NOMO-1 (cell line): Measurements from ENCODE around the gene GPR39.

Source experiments
- DNase-seq, 2 experiments: peaks; one replicate each; lab custom pipeline; 2025; ENCODE audit not compliant: unreplicated experiment in 2 of 2; lab: John Stamatoyannopoulos, UW

The GPR39 gene

GRCh38 chr2:132407784-132408183 lies 8.8 kb upstream of the GPR39 start:
- DNase-seq = no peak

- no peak for DNase-seq
Measured at GRCh38 chr2:132412021-132412420, 4.6 kb upstream of the GPR39 start.

GRCh38 chr2:132414081-132414480 lies 2.5 kb upstream of the GPR39 start:
- no peak for DNase-seq

DNA sequence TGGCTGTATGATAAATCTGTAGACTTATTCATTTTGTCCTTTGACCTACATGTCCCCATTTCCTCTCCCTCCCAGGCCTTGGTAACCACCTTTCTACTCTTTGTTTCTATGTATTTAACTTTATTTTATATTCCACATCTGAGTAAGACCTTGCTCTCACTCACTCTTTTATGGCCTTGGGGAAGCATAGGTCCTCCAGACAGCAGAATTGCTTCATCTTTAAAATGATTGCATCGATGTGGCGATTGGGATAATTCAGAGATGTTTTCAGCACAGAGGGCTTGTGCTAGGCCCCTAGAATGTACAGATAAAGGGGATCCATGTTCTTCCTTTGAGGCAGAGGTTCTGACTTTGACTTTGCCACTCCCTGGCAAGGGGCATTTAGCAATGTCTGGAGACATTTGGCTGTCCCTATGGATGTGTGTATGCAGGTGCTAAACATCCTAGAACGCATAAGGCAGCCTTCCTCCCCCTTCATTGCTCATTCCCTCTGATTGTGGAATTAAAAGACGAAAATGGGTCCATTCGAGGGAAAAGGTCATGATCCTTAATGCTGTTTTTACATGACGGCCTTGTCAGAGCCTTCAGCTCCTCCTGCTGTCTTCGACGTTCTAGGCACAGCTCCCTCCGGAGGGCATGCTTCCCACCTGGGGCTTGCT lies 1.2 kb upstream of the GPR39 start:
- no peak for DNase-seq

DNA sequence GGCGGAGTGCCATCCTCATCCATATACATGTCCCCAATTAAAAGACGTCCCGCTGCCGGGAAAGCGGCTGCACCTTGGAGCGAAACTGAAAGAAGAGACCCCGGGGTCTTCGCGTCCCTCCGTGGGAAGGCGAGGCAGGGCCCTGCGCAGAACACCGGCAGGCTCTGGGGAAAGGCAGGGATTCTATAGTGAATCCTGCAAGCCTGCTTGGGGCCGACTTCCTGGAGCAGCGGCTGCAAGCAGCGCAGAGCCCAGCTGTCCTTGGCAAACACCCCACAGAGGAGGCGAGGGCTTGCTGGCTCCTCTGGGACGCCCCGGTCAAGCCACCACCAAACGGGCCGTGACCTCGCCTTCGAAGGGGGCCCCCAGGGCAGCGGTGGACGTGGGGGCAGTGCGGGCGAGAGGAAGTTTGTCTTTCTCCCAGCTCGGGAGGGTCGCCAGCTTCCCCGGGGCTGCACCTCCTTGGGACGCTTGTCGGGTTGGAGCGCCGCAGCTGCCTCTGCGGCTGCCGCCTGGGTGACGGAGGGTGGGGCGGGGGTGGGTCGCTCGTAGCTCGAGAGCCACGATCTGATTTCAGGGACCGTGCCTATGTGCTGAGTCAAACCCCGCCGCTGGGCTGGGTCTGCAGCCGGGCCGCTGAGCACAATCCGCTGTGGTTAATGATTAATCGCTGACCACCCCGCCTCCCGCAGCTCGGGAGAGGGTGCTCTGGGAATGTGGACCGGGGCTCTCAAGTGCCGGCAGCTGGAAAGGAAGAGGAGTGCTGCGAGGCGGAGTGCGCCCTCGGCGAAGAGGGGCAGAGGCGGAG lies 486 bp upstream of the GPR39 start:
- no peak for DNase-seq

- no peak for DNase-seq
Measured at GRCh38 chr2:132417430-132418035, 928 bp downstream of the GPR39 start.

DNA sequence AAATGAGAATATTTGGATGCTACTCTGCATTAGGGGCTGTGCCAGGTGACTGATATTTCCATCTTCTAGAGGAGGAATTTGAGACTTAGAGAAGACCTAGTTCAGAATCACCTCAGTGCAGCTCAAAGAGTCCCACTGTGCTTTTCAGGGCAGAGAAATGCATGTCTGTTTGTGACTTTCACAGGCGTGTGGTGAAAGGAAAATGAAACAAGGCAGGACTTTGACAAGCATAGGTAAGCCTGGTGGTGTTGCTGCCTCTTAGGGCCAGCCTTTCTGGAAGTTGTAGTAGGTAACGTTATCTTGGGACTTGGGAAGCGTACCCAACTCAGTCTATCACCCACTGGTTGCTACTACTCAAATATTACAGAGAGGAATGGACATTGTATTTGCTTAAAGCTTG lies 2.6 kb downstream of the GPR39 start:
- no peak for DNase-seq

DNA sequence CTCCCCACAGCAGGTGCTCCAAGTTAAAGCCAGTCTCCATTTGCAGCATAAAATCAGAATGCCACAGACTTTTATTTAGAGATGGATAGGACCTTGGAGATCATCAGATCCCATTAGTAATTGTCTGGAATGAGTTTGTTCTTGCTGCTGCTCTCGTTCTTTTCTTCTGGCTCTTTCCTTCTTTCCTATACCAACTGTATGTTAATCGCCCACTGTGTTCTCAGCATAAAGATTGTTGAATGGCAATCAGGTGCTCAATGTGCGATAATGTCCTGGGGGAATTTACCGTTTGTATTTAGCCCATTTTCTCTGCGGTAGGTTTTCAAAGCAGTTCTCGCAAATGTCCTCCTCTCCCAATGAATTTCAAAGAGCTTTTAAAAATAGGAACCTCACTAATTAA lies 3.3 kb downstream of the GPR39 start:
- DNase-seq = no peak

- no peak for DNase-seq
Measured at GRCh38 chr2:132420816-132421805, 4.5 kb downstream of the GPR39 start.

GRCh38 chr2:132422736-132423135 lies 6.1 kb downstream of the GPR39 start:
- no peak for DNase-seq

DNA sequence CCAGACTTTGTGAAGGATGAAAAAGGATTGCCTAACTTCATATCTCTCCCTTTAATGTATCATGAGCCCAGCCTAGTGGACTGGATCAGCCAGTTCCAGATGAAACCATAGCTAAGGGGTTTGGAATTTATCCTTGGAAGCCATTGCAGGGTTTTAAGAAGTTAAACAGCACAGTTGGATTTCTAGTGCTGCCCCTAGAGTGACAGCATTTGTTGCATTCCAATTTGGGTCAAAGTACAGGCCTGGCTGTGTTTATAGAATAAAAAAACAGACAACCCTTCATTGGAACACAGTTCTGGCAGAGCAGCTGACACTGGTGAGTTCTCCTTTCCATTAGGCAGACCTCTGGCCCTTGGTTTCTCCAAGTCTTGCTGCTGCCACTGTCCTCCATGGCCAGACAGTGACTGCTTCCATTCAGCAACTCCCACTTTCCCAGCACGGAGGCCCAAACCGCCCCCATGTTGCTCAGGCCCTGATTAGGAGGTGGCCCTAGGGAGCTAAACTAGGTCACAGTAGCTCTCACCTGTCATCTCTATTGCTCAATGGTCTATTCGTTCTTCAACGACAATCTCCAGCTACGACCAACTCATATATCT lies 8.0 kb downstream of the GPR39 start:
- DNase-seq = no peak

DNA sequence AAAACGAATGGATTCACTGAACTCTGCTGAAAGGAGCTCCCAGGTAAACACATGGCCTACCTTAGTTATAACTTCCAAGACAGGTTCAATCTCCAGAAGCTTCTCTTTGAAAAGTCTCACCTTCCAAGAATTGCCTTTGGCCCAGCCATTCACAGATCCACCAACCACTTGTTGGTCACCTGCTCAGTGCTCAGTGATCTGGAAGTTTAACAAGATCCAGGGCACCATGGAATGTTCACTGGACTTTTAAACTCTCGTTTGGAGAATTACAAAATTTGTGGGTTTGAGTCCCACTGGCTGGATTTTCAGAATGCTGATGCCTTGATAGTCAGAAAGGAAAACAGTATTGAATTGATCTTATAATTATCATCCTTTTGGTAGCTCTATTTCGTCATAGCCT lies 9.4 kb downstream of the GPR39 start:
- DNase-seq = no peak

DNA sequence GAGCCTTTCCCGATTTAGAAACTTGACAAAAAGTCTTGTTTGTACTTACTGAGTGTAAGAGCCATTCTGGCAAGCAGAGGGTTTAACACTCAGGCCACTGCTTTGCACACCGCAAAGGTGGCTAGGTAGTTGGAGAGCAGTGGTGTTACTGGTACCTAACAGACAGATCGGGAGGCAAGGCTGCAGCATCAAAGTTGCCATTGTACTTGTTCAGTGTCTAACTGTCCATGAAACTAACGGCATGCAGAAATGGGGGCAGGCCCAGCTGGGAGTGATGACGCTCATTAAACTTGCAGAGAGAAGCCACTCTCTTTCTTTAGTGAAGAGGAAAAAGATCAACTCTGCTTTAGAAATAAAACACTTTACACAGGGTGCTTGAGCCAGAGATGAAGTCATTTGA lies 10.1 kb downstream of the GPR39 start:
- DNase-seq = no peak

GRCh38 chr2:132429351-132429750 lies 12.7 kb downstream of the GPR39 start:
- no peak for DNase-seq

DNA sequence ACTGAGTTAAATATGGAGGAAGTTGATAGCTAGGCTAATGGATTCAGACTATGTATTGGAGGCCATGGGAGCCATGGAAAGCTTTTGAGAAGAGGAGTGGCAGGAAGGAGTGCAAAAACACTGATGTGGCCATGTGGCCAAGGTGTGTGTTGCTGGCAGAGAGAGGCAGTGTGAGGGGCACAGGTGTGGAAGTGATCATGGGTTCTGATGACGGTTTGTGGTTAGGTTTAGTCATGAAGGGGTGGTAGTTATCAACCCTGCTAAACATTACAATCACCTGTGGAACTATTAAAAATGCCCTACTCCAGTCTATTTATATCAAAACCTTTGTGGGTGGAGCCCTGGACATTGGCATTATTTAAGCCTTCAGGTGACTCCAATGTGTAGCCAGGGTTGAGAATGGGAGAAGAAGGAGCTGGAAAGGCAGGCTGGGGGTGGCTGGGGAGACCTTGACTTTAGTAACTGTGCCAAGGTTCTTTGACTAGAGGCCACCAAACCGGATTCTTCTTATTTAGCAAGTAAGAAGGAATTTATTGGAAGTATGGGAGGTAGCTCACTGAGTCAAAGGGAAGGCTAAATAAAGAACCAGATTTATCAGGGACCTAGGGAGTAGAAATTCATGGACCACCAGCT lies 13.5 kb downstream of the GPR39 start:
- no peak for DNase-seq

DNA sequence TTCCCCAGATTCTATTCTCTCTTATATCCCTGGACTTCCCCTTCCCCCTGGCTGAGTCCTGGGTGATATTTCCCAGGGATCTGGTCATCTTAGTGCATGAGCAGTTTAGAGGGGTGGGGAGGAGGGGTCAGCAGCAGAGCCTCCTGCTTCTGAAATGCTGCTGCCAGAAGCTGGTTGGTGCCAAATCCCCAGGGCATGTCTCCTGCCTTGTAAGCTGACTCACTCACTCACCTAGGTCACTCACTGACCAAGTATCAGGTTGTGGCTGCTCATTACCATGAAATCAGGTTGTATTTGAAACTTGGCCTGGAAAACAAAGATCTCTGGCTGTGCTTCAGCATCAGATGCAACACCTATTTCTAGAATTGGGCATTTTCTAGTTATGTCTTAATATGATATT lies 14.3 kb downstream of the GPR39 start:
- no peak for DNase-seq

GRCh38 chr2:132437852-132438669 lies 21.5 kb downstream of the GPR39 start:
- DNase-seq = no peak

GRCh38 chr2:132438691-132439090 lies 22.1 kb downstream of the GPR39 start:
- no peak for DNase-seq

- no peak for DNase-seq
Measured at GRCh38 chr2:132439703-132440398, 23.2 kb downstream of the GPR39 start.
